ENCODE results near the gene PATJ.
A peak's percentile ranks its signal among the peaks of the same experiment; 100 is the strongest.
"Not testable (repeated sequence)": the region's sequence is repeated elsewhere in the genome, so short reads cannot be mapped to it uniquely, and the experiment has no call there.

The PATJ gene

DNA sequence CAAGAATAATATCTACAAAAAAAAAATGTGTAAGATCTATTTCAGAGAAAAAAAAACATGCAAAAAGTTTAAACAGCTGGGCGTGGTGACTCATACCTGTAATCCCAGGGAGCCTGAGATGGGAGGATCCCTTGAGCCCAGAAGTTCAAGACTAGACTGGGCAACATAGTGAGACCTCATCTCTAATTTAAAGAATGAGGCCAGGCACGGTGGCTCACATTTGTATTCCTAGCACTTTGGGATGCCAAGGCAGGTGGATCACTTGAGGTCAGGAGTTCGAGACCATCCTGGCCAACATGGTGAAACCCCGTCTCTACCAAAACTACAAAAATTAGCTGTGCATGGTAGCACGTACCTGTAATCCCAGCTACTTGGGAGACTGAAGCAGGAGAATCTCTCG lies 443.0 kb downstream of the PATJ start:
- DNase-seq: not testable (repeated sequence)

- DNase-seq: no peak
These were observed 443.4 kb downstream of the PATJ start for GRCh38 chr1:62185677-62186076.

DNA sequence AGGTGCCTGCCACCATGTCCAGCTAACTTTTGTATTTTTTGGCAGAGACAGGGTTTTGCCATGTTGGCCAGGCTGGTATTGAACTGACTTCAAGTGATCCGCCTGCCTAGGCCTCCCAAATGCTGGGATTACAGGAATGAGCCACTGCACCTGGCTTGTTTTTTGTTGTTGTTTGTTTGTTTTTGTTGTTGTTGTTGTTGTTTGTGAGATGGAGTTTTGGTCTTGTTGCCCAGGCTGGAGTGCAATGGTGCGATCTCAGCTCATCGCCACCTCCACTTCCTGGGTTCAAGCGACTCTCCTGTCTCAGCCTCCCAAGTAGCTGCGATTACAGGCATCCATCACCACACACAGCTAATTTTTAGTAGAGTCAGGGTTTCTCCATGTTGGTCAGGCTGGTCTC lies 445.3 kb downstream of the PATJ start:
- no peak for DNase-seq

DNA sequence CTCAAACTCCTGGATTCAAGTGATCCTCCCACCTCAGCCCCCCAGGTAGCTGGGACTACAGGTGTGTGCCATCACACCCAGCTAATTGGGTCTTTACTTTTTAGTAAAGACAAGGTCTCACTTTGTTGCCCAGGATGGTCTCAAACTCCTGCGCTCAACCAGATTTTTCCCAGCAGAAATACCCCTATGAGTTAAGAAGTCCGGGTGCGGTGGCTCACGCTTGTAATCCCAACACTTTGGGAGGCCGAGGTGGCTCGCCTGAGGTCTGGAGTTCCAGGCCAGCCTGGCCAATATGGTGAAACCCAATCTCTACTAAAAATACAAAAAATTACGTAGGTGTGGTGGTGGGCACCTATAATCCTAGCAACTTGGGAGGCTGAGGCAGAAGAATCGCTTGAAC lies 445.8 kb downstream of the PATJ start:
- no peak for DNase-seq

GRCh38 chr1:62194651-62195544 lies 452.6 kb downstream of the PATJ start, which contains the start of gene L1TD1:
TSS of gene L1TD1 (plus strand) at chr1:62194849. CDS start at chr1:62206629, 11,780 bp downstream.
- DNase-seq: no peak

GRCh38 chr1:62196086-62196690 lies 453.9 kb downstream of the PATJ start:
- no peak for DNase-seq

DNA sequence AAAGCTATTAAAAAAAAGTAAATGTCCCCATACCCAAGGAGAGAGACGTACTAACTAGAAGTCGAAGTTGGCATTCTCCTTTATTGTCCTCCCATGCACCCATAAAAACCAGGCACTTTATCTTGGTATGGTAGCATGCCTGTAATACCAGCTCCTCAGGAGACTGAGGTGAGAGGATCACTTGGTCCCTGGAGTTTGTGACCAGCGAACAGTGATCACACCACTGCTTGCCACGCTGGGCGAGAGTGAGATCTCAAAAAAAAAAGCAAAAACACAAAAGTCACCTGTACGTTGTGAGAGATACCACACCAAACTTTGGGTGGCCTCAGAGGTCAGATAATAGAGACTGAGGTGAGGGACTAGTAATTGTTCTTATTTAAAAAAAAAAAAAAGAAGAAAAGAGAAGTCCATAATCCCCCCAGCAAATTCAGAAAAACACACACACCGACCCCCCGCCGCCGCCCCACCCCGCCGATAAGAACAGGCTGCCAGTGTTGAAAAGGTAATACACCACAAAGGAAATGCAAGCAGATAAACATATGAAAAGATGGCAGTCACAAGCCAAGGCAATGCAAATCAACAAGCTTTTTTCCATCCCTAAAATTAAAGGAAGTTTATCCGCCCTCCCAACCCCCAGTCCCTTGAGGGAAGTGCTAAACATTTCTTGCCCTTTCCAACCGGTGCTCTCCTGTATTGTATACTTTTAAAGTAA lies 455.9 kb downstream of the PATJ start:
- DNase-seq: no peak

GRCh38 chr1:62198781-62199125 lies 456.5 kb downstream of the PATJ start:
- no peak for DNase-seq

- no peak for DNase-seq
These were observed 464.9 kb downstream of the PATJ start for GRCh38 chr1:62207187-62207586.

DNA sequence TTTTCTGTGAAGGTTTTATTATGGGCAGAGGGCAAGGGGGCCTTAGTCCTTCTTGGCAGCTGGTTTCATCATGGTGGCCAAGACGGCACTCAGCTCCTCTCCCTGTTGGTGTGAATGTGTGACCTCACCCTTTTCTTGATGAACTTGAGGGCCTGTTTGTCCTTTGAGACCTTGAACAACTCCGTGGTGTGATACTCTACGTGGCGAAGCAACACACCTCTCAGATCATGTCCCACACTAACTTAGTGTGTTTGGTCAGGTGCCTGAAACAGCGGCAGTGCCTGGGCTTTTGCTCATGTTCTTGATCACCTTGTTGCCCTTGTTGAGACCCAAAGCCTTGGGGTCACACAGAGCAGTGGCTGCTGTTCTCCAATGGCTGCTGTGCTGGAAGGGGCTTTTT lies 465.8 kb downstream of the PATJ start:
- DNase-seq: no peak

- no peak for DNase-seq
These were observed 466.7 kb downstream of the PATJ start for GRCh38 chr1:62208970-62209369.

- no peak for DNase-seq
These were observed 467.8 kb downstream of the PATJ start for GRCh38 chr1:62209931-62210595.

- DNase-seq: peak; percentile 23
These were observed 468.7 kb downstream of the PATJ start for GRCh38 chr1:62210960-62211359.

DNA sequence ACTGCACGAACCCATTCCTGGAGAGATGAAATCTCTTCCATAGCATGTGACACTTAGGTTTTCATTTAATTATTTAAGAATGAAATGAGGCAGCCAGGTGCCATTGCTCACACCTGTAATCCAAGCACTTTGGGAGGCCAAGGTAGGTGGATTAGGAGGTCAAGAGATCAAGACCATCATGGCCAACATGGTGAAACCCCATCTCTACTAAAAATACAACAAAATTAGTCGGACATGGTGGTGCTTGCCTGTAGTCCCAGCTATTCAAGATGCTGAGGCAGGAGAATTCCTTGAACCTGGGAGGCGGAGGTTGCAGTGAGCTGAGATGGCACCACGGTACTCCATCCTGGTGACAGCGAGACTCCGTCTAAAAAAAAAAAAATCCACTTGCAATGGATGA lies 470.1 kb downstream of the PATJ start:
- DNase-seq: no peak

DNA sequence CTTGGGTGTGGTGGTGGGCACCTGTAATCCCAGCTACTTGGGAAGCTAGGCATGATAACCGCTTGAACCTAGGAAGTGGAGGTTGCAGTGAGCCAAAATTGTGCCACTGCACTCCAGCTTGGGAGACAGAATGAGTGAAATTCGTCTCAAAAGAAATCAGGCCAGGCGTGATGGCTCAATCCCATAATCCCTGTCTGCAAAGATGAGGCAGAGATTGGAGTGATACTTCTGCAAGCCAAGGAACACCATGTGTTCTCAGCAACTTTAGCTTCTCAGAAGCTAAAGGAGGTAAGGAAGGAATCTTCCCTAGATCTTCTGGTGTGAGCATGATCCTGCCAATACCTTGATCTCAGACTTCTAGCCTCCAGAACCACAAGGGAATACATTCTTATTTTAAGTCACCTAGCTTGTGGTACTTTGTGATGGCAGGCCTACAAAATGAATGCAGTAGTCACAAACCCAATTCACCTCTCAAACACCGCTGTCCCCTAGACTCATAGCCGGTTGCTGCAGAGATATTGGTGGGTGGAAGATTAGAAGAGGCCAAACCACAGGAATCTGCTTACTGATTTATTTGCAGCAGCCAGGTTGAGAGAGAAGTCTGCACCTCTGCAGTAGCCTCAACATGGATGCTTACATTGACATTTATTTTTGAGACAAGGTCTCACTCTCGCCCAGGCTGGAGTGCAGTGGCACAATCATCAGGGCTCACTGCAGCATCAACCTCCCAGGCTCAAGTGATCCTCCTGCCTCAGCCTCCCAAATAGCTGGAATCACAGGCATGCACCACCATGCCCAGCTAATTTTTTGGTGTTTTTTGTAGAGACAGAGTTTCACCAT lies 471.0 kb downstream of the PATJ start:
- DNase-seq: no peak

DNA sequence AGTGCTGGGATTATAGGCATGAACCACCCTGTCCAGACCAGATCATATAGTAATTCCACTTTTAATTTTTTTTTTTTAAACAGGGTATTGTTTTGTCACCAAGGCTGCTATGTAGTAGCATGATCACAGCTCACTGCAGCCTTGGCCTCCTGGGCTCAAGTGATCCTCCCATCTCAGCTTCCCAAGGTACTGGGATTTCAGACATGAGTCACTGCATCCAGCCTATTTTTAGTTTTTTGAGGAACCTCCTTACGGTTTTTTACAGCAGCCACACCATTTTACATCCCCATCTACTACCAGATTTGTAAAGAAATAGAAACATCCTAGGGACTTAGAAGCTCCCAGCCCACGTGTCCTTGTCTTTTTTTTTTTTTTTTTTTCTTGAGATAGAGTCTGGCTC lies 476.3 kb downstream of the PATJ start:
- DNase-seq: no peak

- not testable (repeated sequence) for DNase-seq
These were observed 478.2 kb downstream of the PATJ start for GRCh38 chr1:62220456-62220855.

DNA sequence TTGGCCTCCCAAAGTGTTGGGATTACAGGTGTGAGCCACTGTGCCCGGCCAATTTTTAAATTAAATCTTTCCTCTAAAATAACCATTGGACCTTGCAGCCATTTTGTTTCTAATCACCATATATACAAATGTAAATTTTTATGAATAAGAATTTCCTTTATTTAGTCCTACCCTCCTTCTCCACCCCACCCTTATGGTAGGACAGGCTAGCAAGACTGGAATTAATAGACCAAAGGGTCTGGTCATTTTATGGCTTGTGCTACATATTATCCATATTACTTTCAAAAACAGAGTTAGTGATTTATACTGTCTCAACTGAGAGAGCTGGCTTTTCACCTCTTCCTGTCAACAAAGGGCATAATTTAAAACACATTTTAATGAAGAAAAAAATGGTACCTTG lies 478.9 kb downstream of the PATJ start:
- no peak for DNase-seq

DNA sequence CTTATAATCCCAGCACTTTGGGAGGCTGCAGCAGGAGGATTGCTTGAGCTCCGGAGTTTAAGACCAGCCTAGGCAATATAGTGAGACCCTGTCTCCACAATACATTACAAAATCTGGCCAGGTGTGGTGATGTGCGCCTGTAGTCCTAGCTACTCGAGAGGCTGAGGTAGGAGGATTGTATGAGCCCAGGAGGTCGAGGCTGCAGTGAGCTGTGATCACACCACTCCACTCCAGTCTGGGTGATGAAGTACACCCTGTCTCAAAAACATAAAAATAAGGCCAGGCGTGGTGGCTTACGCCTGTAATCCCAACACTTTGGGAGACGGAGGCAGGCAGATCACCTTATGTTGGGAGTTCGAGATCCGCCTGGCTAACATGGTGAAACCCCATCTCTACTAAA lies 480.0 kb downstream of the PATJ start:
- no peak for DNase-seq

DNA sequence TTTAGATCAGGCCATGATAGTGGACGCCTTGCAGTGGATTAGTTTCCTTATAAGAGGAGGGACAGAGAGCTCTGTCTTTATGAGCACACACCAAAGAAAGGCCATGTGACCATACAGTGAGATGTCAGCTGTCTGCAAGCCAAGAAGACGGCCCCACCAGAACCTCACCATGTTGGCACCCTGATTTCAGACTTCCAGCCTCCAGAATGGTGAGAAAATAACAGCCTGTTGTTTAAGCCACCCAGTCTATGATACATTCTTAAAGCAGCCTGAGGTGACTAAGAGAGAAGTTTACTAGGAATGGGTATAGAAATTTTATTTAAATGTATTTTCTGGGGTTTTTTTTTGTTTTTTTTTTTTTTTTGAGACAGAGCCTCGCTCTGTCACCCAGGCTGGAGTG lies 481.9 kb downstream of the PATJ start:
- DNase-seq: no peak

DNA sequence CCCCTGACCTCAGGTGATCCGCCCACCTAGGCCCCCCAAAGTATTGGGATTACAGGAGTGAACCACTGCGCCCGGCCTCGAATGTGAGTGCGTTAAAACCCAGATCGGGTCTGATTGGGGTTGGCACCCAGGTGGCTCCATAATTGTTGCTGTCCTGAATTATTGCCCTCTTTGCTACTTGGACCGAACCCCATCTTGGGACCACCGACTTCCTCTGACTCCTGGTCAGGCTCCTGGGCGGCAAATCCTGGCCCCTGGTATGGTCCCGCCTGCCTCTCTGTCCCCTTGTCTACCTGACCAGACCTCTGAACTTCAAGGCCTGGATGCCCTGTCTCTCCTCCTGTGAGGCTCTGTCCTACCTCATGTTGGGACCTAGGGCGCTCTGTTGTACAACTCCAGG lies 485.2 kb downstream of the PATJ start:
- DNase-seq: no peak
